A549 (cell line): ENCODE data around the gene SBNO2.

ENCODE experiments used
- CBX8 ChIP-seq: fragments of 200-600 bp; sonication (generic); IDR thresholded peaks from 2 replicates; pipeline ENCODE4 v1.6.1; 2016
- CHD2 ChIP-seq: fragments of 150-350 bp; IDR thresholded peaks from 2 replicates; pipeline ENCODE4 v1.6.1; 2014; ENCODE audit warnings: low read length; ENCODE audit not compliant: partially characterized antibody
- CTCF ChIP-seq: fragments of >200 bp; sonication (Bioruptor Twin); formaldehyde crosslinking; IDR thresholded peaks from 3 replicates; pipeline ENCODE4 v1.5.1; 2016
- EHMT2 ChIP-seq: fragments of 200-600 bp; sonication (generic); IDR thresholded peaks from 2 replicates; pipeline ENCODE4 v1.6.1; 2016; ENCODE audit warnings: antibody characterized with exemption, low read depth, mild to moderate bottlenecking, moderate library complexity
- EP300 ChIP-seq, 2 experiments: fragments of >200 bp; sonication (Bioruptor Twin); formaldehyde crosslinking; IDR thresholded peaks; 2 replicates in 1 of 2; 3 replicates in 1 of 2; pipeline ENCODE4 v1.6.1; 2016 to 2017
- HDAC2 ChIP-seq: fragments of 200-600 bp; sonication (generic); IDR thresholded peaks from 2 replicates; pipeline ENCODE4 v1.6.1; 2016
- MAFK ChIP-seq: fragments of 450-650 bp; IDR thresholded peaks from 2 replicates; pipeline ENCODE4 v1.6.1; 2014; ENCODE audit not compliant: partially characterized antibody
- MAZ ChIP-seq: fragments of 150-350 bp; IDR thresholded peaks from 2 replicates; pipeline ENCODE4 v1.6.1; 2014; ENCODE audit warnings: antibody characterized with exemption, low read depth, low read length, borderline replicate concordance
- NFE2L2 ChIP-seq: fragments of 150-350 bp; conservative IDR thresholded peaks from 2 replicates; pipeline ENCODE4 v1.6.1; 2014; ENCODE audit warnings: low read length
- POLR2A ChIP-seq: IDR thresholded peaks from 2 replicates; pipeline ENCODE4 v1.6.1; 2012; ENCODE audit warnings: mild to moderate bottlenecking, low read length
- POLR2AphosphoS2 ChIP-seq: conservative IDR thresholded peaks from 2 replicates; pipeline ENCODE4 v1.6.1; 2012; ENCODE audit warnings: low read length, improper control_type of control experiment, inconsistent platforms
- REST ChIP-seq: fragments of 200-600 bp; sonication (generic); IDR thresholded peaks from 2 replicates; pipeline ENCODE4 v1.6.1; 2016; ENCODE audit warnings: antibody characterized with exemption, mild to moderate bottlenecking, moderate library complexity
- TP53 ChIP-seq: fragments of 250-450 bp; sonication (Bioruptor Pico); IDR thresholded peaks from 2 replicates; pipeline ENCODE4 v1.5.0; 2021; ENCODE audit warnings: mild to moderate bottlenecking, moderate library complexity
- TF ChIP-seq, protein P1 (sequence below): IDR thresholded peaks from 2 replicates; pipeline ENCODE4 v1.6.1; 2012

GRCh38 chr19:1063909-1064660 lies 110.0 kb downstream of the SBNO2 start:
- TF ChIP-seq POLR2AphosphoS2 (no peak), CTCF (no peak), EP300 (IDR thresholded peaks at IDR 0.05) (no peak), MAZ (no peak), HDAC2 (no peak), TP53 (CRISPR knock-in tag) (no peak), CHD2 (no peak), NFE2L2 (no peak), POLR2A (no peak), CBX8 (no peak), MAFK (no peak), REST (no peak), EHMT2 (no peak)
- TF ChIP-seq, protein P1, sequence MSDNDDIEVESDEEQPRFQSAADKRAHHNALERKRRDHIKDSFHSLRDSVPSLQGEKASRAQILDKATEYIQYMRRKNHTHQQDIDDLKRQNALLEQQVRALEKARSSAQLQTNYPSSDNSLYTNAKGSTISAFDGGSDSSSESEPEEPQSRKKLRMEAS, result no peak
